ENCODE measurements around the gene PGLYRP1.

Gene PGLYRP1

GRCh38 chr19:45969676-45970075 is 53.2 kb downstream of the PGLYRP1 start:
- POLR2A ChIA-PET (ENCODE audit: low non-redundant PET): no interaction called here
- H3K27ac ChIP-seq: no peak overlapping the region
- TF ChIP-seq, protein P1, sequence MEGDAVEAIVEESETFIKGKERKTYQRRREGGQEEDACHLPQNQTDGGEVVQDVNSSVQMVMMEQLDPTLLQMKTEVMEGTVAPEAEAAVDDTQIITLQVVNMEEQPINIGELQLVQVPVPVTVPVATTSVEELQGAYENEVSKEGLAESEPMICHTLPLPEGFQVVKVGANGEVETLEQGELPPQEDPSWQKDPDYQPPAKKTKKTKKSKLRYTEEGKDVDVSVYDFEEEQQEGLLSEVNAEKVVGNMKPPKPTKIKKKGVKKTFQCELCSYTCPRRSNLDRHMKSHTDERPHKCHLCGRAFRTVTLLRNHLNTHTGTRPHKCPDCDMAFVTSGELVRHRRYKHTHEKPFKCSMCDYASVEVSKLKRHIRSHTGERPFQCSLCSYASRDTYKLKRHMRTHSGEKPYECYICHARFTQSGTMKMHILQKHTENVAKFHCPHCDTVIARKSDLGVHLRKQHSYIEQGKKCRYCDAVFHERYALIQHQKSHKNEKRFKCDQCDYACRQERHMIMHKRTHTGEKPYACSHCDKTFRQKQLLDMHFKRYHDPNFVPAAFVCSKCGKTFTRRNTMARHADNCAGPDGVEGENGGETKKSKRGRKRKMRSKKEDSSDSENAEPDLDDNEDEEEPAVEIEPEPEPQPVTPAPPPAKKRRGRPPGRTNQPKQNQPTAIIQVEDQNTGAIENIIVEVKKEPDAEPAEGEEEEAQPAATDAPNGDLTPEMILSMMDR (conservative IDR thresholded peaks at IDR 0.05; ENCODE audit: low read depth): no peak
- no peak for DNase-seq (ENCODE audit: low spot score)
- CTCF ChIA-PET: no interaction called here

Data from RWPE1 (cell line).